Calu3 (cell line): ENCODE measurements around the gene MYO7A. TPM values are rescaled to one million over a fixed set of nuclear protein-coding genes. Genes with fewer than 3 reads are reported as not detected.

ENCODE experiments used
- BruUV-seq: library from RNA; stranded (reverse); fragments of 400-500 nt; replicated peaks from 2 replicates; lab custom pipeline; 2021; lab: Mats Ljungman, UMichigan
- CTCF ChIA-PET: fragments of 300-600 bp; sonication (Branson Sonifier 250); formaldehyde crosslinking; loops from one replicate; lab custom pipeline; 2022; ENCODE audit warnings: antibody characterized with exemption; lab: Charles Lee
- DNase-seq: peaks from one replicate; pipeline ENCODE4 v3.0.0; 2022
- H3K27ac Mint-ChIP-seq: one replicate; pipeline ENCODE4 v1.8.0; 2022; ENCODE audit warnings: mixed read lengths; ENCODE audit not compliant: unreplicated experiment
- H3K27me3 Mint-ChIP-seq: one replicate; pipeline ENCODE4 v1.8.0; 2022; ENCODE audit warnings: mixed read lengths; ENCODE audit not compliant: unreplicated experiment
- H3K36me3 Mint-ChIP-seq: one replicate; pipeline ENCODE4 v1.8.0; 2022; ENCODE audit warnings: mild to moderate bottlenecking, moderate library complexity, mixed read lengths; ENCODE audit not compliant: insufficient read depth, unreplicated experiment
- H3K4me1 Mint-ChIP-seq: one replicate; pipeline ENCODE4 v1.8.0; 2022; ENCODE audit warnings: mild to moderate bottlenecking, low read depth, mixed read lengths; ENCODE audit not compliant: unreplicated experiment
- H3K4me3 Mint-ChIP-seq: one replicate; pipeline ENCODE4 v1.8.0; 2022; ENCODE audit warnings: mild to moderate bottlenecking, low read depth, moderate library complexity, mixed read lengths; ENCODE audit not compliant: unreplicated experiment
- H3K9me3 Mint-ChIP-seq: one replicate; pipeline ENCODE4 v1.8.0; 2022; ENCODE audit warnings: low read depth, mixed read lengths; ENCODE audit not compliant: unreplicated experiment
- CTCF ChIP-seq: fragments of 200-600 bp; IDR thresholded peaks from one replicate; pipeline ENCODE4 v1.8.0; 2022; ENCODE audit warnings: antibody characterized with exemption; ENCODE audit not compliant: unreplicated experiment
- intact Hi-C: fragments of 100-400 bp; cut with micrococcal nuclease; formaldehyde crosslinking; loops from one replicate; pipeline ENCODE4 v1.10.0; 2022; ENCODE audit not compliant: unreplicated experiment
- total RNA-seq: library from RNA; stranded (reverse); gene quantifications from 2 replicates; pipeline ENCODE4 v1.2.3, GENCODE V29; 2022

MYO7A gene
- total RNA-seq, 1 experiment from 2014 or later, result 3.7 TPM

DNA sequence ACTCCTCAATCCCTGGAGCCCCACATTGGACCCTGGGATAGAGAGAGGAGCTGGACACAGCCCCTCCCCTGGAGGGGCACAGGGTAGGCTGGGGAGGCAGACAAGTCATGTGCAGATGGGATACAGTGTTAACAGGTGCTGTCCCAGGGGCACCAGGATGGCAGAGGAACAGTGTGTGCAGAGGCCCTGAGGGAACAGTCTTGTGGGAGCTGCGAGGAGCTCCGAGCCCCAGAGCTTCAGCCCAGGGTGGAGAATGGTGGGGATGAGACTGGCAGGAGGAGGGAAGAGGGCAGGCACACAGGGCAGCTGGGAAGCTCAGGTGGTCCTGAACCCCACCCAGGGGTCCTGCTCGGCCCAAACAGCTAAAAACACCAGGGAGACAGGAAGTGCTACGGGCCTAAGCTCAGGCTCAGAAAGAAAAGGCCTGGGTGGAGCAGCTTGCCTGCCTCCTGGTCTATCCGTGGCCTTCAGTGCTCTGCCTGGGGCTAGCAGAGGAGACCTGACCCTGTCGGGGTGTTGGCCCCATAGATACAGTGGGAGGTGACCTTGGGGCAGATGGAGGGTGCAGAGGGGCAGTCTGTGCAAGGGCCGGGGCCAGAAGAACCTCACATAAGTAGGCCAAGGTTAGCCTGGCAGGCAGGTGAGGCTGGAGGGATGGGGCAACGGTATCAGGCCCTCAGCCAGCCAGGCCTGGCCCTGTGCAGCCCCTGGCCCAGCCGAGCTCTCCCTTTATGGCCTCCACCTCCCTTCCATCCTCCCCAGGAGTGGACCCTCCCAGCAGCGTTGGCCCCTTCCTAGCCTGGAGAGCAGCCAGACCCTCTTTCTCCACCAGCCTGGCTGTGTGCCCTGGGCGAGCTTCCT is 45.8 kb upstream of the MYO7A start:
- Mint-ChIP-seq H3K4me1 (peaks cover 33% of the 10 kb centered on the region), H3K9me3 (no peaks in the 10 kb centered on the region), H3K27me3 (no peaks in the 10 kb centered on the region), H3K36me3 (no peaks in the 10 kb centered on the region), H3K4me3 (no peak overlapping the region), H3K27ac (no peak overlapping the region)
- DNase-seq, result no peak
- CTCF ChIA-PET, result interaction anchor here (0.7 to 2.0 kb wide), 2 partner anchors 9 to 36 kb away, joined by 3 to 8 read pairs; no protein-coding TSS in a partner anchor
- no TSS peak for BruUV-seq
- intact Hi-C loops, result no loop called here
- no peak for TF ChIP-seq CTCF

GRCh38 chr11:77082838-77083565 is 45.0 kb upstream of the MYO7A start:
- CTCF ChIA-PET, result interaction anchor here (2.0 kb wide), 1 partner anchor 8 kb away, joined by 8 read pairs; no protein-coding TSS in a partner anchor
- BruUV-seq, result no TSS peak
- DNase-seq, result no peak

DNA sequence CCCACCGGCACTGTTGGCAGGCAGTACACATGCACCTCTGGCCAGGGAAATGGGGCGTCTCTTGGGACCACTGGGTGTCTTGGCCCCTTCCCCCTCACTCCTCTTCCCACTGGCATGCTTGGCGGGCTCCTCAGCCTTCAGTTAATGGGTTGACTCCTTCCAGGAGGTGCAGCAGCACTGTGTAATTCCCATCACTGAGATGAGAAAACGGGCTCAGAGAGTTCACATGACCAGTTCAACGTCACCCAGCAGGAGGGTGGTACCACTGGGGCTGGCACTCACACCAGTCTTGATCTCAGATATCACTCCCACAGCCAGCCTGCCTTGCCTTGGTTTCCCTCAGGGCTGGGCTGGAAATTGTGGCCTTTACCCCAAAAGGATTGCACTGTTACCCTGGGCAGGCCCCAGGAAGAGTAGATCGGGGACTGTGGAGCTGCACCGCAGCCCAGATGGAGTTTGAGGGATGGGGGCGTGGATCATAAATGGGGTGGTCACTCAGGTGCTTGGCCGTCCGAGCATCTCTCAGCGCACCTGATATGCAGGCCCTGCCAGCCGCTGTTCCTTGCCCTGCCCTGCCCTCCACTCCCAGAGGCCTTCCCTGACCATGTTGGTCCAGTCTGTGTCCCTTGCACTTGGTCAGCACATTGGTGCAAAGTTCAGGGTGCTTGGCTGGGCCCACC is 44.3 kb upstream of the MYO7A start:
- no peak for TF ChIP-seq CTCF
- no peak overlapping the region for H3K4me3 Mint-ChIP-seq
- intact Hi-C loops, result no loop called here
- BruUV-seq, result no TSS peak
- no peak for DNase-seq
- no peaks in the 10 kb centered on the region for H3K27me3 Mint-ChIP-seq
- H3K36me3 Mint-ChIP-seq, result peaks cover 10% of the 10 kb centered on the region
- peaks cover 48% of the 10 kb centered on the region for H3K4me1 Mint-ChIP-seq
- CTCF ChIA-PET, result interaction anchor here (2.0 kb wide), 1 partner anchor 8 kb away, joined by 8 read pairs; no protein-coding TSS in a partner anchor
- no peak overlapping the region for H3K27ac Mint-ChIP-seq
- no peaks in the 10 kb centered on the region for H3K9me3 Mint-ChIP-seq

More at GRCh38 chr11:77082838-77083565, 45.0 kb upstream of the MYO7A start:
- intact Hi-C loops, result no loop called here
- Mint-ChIP-seq H3K27ac (no peak overlapping the region), H3K36me3 (peaks cover 4% of the 10 kb centered on the region), H3K4me3 (no peak overlapping the region), H3K27me3 (no peaks in the 10 kb centered on the region), H3K9me3 (no peaks in the 10 kb centered on the region), H3K4me1 (peaks cover 41% of the 10 kb centered on the region)
- TF ChIP-seq CTCF, result no peak

GRCh38 chr11:77084581-77085191 is 43.4 kb upstream of the MYO7A start:
- no peak for TF ChIP-seq CTCF
- Mint-ChIP-seq H3K4me1 (peaks cover 57% of the 10 kb centered on the region), H3K9me3 (no peaks in the 10 kb centered on the region), H3K4me3 (no peak overlapping the region), H3K27ac (no peak overlapping the region), H3K27me3 (no peaks in the 10 kb centered on the region), H3K36me3 (peaks cover 13% of the 10 kb centered on the region)
- CTCF ChIA-PET, result no interaction called here
- no TSS peak for BruUV-seq
- no peak for DNase-seq
- intact Hi-C loops, result no loop called here
